Suprapubic skin (tissue), 3 donors: ENCODE results near the gene CD99L2.

ENCODE experiments used
- CTCF ChIP-seq, 2 donors: fragments of 200-600 bp in 1 of 2; fragments of 450-650 bp in 1 of 2; sonication (generic) in 1 of 2; IDR thresholded peaks; one replicate each; pipeline ENCODE4 v1.5.1; 2016 to 2019; ENCODE audit warnings: antibody characterized with exemption in 2 of 2, mild to moderate bottlenecking in 1 of 2, moderate library complexity in 1 of 2
- POLR2A ChIP-seq, 2 donors: fragments of 450-650 bp; IDR thresholded peaks; one replicate each; pipeline ENCODE4 v1.6.1; 2017; ENCODE audit warnings: antibody characterized with exemption in 2 of 2, mild to moderate bottlenecking in 2 of 2, moderate library complexity in 2 of 2

- TF ChIP-seq CTCF (IDR thresholded peaks at IDR 0.05), result no peak
- no peak for TF ChIP-seq POLR2A (IDR thresholded peaks at IDR 0.05)
Observed at GRCh38 chrX:150846130-150846529, 52.3 kb downstream of the CD99L2 start.
